SU-DHL-6 (cell line): ENCODE results near the gene KLHL29.

Source experiments
- EZH2phosphoT487 ChIP-seq: fragments of 200-600 bp; sonication (generic), shearing (Covaris generic); conservative IDR thresholded peaks from 2 replicates; pipeline ENCODE4 v1.6.1; 2018; ENCODE audit warnings: mild to moderate bottlenecking, antibody characterized with exemption, low read length, moderate library complexity, mixed read lengths
- TF ChIP-seq, protein P1 (sequence below): fragments of 200-600 bp; sonication (generic); IDR thresholded peaks from one replicate; pipeline ENCODE4 v1.5.1; 2017; ENCODE audit warnings: antibody characterized with exemption, mild to moderate bottlenecking, low read length, moderate library complexity; ENCODE audit not compliant: insufficient read depth, poor library complexity, severe bottlenecking

DNA sequence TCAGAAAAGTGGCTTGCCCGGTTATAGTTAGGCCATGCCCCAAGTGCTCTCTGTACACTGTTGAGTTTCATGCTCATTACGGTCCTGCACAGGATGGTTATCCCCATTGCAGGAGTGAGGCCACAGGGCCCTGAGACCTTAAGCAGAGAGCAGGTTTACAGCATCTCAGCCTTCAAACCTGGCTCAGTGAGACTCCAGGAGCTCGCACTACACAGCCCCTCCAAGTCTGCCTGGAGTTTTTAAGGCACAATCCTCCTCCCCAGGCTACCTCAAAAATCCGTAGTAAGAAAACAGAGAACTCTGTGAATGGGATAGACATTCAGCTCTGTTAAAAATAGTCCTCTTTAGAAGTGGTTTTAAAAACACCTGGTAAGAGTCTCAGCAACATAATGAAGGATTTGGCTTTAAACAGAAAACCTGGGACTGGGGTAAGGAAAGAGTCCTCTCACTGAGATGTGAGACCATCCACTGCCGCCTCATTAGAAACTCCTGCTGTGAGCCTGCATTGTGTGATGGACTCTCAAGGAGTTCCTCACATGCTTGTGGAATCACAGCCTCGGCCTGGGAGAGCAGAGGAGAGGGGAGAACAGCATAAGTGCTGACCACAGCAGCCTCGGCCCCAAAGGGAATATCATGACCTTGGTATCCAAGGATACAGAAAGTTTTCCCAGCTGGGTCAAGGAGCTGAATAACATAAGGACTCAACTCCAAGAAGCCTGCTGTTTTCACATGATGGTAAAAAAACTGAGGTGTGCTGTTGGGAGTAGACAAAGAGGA, 327.2 kb downstream of the KLHL29 start:
- TF ChIP-seq, protein P1, sequence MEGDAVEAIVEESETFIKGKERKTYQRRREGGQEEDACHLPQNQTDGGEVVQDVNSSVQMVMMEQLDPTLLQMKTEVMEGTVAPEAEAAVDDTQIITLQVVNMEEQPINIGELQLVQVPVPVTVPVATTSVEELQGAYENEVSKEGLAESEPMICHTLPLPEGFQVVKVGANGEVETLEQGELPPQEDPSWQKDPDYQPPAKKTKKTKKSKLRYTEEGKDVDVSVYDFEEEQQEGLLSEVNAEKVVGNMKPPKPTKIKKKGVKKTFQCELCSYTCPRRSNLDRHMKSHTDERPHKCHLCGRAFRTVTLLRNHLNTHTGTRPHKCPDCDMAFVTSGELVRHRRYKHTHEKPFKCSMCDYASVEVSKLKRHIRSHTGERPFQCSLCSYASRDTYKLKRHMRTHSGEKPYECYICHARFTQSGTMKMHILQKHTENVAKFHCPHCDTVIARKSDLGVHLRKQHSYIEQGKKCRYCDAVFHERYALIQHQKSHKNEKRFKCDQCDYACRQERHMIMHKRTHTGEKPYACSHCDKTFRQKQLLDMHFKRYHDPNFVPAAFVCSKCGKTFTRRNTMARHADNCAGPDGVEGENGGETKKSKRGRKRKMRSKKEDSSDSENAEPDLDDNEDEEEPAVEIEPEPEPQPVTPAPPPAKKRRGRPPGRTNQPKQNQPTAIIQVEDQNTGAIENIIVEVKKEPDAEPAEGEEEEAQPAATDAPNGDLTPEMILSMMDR = no peak
- TF ChIP-seq EZH2phosphoT487 = no peak
